Left renal cortex interstitium (tissue), 4 donors: ENCODE data around the gene WT1. TPM values are rescaled to one million over a fixed set of nuclear protein-coding genes. Genes with fewer than 3 reads are reported as not detected.

ENCODE experiments used
- DNase-seq, 4 donors: peaks; one replicate each; pipeline ENCODE4 v3.0.0-alpha.2; 2013; ENCODE audit warnings: low read depth in 4 of 4, low spot score in 2 of 4, missing footprints in 1 of 4
- polyA plus RNA-seq, 4 donors: library from polyadenylated mRNA; unstranded; fragments of 120-200 nt; gene quantifications; one replicate each; pipeline ENCODE4 v1.2.1, GENCODE V29; 2013; ENCODE audit not compliant: insufficient read length in 4 of 4

WT1 gene
- polyA plus RNA-seq, 4 donors, result 206 to 249 (median 215) TPM

DNA sequence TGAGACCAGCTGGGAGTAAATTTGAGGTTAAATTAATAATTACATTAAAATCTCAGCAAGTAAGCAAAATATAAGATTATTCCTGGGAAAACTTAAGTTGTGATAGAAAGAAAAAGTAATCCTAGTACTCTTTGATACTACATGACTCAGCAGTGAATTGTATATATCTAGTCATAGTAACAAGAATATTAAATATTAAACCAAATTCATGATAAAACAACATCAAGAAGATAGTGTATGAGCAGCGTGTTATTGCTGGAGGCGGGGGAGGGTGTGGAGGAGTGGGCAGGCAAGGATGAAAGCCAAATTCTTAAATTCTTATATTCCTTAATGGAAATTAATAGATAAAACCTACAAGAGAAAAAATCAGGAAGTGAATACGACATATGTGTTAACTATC lies 95.2 kb downstream of the WT1 start:
- DNase-seq, result no peak

Other genes starting within 250 kb of the WT1 start
- 100 to 1,000 TPM; 604 to 743 (median 657) TPM for gene EIF3M, start 148.3 kb upstream of the WT1 start, polyA plus RNA-seq